Measurements from ENCODE around the gene HSD17B4.
"Not testable (repeated sequence)": the region's sequence is repeated elsewhere in the genome, so short reads cannot be mapped to it uniquely, and the experiment has no call there.

Gene HSD17B4

DNA sequence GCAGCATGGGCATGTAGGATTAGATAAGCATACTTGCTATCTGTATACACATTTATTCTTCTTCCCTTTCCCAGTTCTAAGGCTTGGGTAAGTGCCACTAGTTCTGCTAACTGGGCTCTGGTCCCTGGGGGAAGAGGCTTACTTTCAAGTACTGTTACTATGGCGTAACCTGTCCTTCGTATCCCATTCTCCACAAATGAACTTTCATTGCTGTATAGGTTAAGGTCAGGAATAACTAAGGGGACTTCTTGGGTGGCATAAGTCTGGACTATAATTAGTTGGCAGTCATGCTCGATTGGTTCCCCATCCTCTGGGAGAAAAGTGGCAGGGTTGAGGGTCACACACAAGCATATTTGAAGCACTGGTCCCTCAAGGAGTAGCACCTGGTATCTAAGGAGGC, 23.7 kb upstream of the HSD17B4 start:
- not testable (repeated sequence) for DNase-seq (ENCODE audit: low read depth in 2 of 3, low spot score in 2 of 3)

DNA sequence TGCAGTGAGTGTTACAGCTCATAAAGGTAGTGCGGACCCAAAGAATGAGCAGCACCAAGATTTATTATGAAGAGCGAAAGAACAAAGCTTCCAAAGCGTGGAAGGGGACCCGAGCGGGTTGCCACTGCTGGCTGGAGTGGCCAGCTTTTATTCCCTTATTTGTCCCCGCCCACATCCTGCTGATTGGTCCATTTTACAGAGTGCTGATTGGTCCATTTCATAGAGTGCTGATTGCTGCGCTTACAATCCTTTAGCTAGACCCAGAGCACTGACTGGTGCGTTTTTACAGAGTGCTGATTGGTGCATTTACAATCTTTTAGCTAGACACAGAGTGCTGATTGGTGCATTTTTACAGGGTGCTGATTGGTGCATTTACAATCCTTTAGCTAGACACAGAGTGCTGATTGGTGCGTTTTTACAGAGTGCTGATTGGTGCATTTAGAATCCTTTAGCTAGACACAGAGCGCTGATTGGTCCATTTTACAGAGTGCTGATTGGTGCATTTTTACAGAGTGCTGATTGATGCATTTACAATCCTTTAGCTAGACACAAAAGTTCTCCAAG, 19.5 kb upstream of the HSD17B4 start:
- DNase-seq (ENCODE audit: low read depth in 2 of 3, low spot score in 2 of 3) = not testable (repeated sequence)

DNA sequence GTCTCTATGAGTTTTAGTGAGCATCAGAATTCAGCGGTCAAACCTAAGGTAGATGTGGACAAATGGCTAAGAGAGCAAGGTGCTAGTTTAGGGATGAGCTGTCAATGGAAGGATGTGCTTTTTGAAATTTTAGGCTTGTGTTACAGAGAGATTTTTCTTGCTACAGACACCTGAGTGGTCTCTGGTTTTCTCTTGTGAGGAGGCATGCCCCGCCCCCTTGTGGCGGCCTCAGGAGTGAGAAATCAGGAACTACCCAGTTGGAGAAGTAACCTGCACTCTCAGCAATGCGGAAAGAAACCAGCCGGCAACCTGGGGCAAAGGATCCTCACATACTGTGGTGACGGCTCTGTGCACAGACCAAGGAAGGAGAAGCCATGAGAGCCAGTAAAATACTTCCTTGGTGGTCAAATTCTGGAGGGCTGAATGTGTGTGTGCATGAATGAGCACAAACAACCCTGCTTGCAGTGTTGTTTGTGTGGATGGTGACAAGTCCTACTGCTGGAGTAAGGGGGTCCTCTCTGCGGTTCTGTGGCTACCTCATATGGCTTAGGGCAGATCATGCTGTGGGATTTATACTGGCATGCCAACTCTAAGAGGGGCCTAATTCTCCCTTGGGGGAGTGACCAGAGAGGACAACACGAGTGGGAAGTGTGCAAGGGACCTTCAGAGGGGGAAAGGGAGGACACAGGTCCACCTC, 16.7 kb upstream of the HSD17B4 start:
- peak; percentile 32 to 39 (median 39) for DNase-seq (ENCODE audit: low read depth in 2 of 3, low spot score in 2 of 3)

DNA sequence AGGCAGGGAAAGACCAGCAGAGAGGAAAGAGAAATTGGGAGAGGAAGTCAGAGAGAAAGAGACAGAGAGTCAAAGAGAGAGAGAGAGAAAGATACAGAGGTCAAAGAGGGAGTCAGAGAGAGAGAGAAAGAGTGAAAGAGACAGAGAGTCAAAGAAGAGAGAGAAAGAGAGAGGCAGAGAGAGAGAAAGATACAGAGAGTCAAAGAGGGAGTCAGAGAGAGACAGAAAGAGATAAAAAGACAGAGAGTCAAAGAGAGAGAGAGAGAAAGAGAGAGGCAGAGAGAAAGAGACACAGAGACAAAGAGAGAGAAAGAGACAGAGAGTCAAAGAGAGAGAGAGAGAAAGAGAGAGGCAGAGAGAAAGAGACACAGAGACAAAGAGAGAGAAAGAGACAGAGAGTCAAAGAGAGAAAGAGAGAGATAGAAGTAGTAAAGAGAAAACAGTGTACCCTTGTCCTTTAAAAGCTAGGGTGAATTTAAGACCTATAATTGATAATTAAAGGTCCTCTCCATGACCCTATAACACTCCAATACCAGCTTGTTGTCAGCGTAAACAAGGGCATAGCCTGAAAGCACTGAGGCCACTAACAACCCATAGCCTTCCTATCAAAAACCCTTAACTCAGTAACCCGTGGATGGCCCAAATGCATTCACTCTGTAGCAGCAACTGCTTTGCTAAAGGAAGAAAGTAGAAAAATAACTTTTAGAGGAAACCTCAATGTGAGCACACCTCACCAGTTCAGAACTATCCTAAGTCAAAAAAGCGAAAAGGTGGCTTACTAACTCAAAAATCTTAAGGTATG, 14.3 kb upstream of the HSD17B4 start:
- DNase-seq (ENCODE audit: low read depth in 2 of 3, low spot score in 2 of 3) = not testable (repeated sequence)

DNA sequence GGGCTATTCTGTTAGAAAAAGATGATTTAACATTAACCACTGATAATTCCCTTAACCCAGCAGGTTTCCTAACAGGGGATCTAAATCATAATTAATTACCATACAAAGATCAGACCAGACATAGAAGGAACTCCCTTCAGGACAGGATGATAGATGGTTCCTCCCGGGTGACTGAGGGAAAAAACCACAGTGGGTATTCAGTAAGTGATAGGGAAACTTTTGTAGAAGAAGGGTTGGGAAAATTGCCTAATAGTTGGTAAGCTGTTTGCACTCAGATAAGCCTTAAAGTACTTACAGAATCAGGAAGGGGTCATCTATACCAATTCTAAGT, 13.7 kb upstream of the HSD17B4 start:
- not testable (repeated sequence) for DNase-seq (ENCODE audit: low read depth in 2 of 3, low spot score in 2 of 3)

DNA sequence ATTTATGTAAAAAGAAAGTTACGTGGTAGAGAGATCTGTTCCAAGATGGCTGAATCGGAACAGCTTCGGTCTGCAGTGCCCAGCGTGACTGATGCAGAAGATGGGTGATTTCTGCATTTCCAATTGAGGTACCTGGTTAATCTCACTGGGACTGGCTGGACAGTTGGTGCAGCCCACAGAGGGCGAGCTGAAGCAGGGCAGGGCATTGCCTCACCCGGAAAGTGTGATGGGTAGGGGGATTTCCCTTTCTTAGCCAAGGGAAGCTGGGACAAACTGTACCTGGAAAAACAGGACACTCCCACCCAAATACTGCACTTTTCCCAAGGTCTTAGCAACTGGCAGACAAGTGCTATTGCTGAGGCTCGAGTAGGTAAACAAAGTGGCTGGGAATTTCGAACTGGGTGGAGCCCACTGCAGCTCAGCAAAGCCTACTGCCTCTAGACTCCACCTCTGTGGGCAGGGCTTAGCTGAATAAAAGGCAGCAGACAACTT, 13.1 kb upstream of the HSD17B4 start:
- DNase-seq (ENCODE audit: low read depth in 2 of 3, low spot score in 2 of 3) = no peak

DNA sequence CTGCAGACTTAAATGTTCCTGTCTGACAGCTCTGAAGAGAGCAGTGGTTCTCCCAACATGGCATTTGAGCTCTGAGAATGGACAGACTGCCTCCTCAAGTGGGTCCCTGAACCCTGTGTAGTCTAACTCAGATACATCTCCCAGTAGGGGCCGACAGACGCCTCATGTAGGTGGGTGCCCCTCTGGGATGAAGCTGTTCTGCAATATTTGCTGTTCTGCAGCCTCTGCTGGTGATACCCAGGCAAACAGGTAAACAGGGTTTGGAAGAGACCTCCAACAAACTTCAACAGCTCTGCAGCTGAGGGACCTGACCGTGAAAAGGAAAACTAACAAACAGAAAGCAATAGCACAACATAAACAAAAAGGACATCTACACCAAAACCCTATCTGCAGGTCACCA, 12.7 kb upstream of the HSD17B4 start:
- DNase-seq (ENCODE audit: low read depth in 2 of 3, low spot score in 2 of 3) = not testable (repeated sequence)

DNA sequence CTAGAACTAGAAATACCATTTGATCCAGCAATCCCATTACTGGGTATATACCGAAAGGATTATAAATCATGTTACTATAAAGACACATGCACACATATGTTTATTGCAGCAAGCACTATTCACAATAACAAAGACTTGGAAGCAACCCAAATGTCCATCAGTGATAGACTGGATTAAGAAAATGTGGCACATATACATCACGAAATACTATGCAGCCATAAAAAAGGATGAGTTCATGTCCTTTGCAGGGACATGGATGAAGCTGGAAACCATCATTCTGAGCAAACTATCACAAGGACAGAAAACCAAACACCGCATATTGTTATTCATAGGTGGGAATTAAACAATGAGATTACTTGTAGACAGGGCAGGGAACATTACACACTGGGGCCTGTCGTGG, 7.7 kb upstream of the HSD17B4 start:
- DNase-seq (ENCODE audit: low read depth in 2 of 3, low spot score in 2 of 3) = not testable (repeated sequence)

DNA sequence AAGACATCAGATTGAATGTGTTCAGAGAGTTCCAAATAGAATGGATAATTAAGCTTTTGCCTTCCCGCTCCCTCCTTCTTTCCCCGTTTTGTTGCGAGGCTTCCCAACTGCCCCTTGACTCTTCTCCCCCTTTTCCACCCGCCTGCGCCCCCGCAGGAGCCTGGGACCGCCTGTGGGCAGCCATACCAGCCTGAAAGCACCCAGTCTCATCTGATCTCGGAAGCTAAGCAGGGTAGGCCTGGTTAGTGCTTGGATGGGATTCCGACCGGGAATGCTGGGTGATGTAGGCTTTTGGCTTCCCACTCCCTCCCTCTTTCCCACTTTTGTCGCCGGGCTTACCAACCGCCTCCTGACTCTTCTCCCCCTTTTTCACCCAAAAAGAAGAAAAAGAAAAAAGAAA, 6.8 kb upstream of the HSD17B4 start:
- no peak for DNase-seq (ENCODE audit: low read depth in 2 of 3, low spot score in 2 of 3)

DNA sequence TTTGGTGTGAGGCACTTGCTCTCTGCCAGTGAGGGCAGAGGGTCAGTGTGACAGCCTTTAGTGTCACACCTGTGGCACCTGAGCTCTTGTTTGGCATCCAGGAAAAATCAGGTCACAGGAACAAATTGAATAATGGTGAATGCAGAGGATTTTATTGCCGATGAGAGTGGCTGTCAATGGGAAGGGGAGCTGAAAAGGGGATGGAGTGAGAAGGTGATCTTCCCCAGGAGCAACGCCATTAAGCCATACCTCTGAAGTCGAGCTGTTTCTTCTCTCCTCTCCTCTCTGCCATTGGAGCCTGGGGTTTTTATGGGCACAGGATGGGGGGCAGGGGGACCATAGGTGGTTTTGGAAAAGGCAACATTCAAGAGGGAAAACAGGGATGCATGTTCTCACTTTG, 2.4 kb upstream of the HSD17B4 start:
- DNase-seq (ENCODE audit: low read depth in 2 of 3, low spot score in 2 of 3) = no peak

DNA sequence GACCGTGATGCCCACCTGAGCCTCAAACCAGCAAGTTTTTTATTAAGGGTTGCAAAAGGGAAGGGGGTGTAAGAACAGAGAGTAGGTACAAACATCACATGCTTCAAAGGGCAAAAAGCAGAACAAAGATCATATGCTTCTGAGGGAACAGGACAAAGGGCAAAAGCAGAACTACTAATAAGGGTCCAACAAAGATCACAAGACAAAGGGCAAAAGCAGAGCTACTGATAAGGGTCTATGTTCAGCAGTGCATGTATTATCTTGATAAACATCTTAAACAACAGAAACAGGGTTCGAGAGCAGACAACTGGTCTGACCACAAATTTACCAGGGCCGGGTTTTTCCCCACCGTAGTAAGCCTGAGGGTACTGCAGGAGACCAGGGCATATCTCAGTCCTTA, 1.7 kb upstream of the HSD17B4 start:
- DNase-seq (ENCODE audit: low read depth in 2 of 3, low spot score in 2 of 3) = not testable (repeated sequence)

DNA sequence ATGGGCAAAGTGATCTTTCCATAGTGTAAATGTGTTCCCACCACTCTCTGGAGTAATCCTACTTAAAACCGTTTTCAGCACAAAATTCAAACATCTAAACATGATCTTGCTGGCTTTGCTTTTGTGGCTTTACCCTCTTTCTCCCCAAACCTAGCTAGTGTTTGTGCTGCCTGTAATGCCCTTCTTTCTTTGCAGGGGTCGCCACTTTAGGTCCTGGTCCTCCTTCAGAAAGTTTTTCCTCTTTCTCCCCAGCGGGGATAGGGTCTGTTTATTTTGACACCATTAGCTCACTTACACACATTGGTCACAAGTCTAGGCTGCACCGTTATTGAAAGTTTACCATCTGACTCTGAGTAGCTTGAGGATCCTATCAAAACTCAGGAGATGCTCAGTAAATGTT, 736 bp upstream of the HSD17B4 start:
- DNase-seq (ENCODE audit: low read depth in 2 of 3, low spot score in 2 of 3) = no peak

DNA sequence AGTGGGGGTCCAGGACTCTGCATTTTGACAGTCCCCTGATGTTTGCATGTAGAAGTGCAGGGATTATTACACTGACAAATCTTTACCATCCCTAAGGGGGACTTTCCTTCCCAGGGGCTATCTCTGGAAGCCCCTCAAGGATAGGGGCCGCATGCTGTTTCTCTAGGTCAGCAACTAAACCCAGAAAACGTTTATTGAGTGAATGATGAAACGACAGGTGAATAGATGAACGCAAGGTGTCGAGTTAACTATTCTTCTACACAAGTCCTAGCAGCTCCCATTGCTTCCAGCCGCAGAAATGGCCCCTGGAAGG, 281 bp upstream of the HSD17B4 start:
- no peak for DNase-seq (ENCODE audit: low read depth in 2 of 3, low spot score in 2 of 3)

DNA sequence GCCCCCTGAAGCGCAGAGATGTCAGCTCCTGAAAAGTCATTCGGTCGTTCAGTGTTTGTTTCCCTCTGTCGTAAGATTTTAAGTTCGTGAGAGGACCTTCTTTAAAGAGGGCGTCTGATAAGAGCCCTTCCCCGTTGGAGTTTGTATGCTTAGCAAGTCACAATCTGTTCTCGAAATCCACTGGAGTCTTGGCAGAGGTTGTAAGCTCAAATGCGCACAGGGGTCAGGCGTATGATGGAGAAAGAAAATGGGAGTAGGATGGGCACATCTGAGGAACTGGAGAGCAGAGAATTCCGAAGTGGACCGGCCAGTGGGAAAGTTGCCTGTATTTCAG, 710 bp downstream of the HSD17B4 start:
- no peak for DNase-seq (ENCODE audit: low read depth in 2 of 3, low spot score in 2 of 3)

DNA sequence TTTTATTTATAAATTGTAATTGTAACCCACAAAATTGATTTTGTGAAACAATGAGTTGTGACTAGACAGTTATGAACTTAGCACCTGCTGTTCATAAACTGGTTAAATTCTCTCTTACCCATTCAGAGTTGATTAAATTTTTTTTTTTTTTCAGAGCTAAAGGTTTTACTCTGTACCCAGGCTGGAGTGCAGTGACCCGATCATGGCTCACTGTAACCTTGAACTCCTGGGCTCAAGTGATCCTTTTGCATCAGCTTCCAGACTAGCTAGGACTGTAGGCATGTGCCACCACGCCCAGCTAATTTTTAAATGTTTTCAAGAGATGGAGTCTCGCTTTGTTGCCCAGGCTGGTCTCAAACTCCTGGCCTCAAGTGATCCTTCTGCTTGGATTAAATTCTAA, 1.9 kb downstream of the HSD17B4 start:
- DNase-seq (ENCODE audit: low read depth in 2 of 3, low spot score in 2 of 3) = no peak

DNA sequence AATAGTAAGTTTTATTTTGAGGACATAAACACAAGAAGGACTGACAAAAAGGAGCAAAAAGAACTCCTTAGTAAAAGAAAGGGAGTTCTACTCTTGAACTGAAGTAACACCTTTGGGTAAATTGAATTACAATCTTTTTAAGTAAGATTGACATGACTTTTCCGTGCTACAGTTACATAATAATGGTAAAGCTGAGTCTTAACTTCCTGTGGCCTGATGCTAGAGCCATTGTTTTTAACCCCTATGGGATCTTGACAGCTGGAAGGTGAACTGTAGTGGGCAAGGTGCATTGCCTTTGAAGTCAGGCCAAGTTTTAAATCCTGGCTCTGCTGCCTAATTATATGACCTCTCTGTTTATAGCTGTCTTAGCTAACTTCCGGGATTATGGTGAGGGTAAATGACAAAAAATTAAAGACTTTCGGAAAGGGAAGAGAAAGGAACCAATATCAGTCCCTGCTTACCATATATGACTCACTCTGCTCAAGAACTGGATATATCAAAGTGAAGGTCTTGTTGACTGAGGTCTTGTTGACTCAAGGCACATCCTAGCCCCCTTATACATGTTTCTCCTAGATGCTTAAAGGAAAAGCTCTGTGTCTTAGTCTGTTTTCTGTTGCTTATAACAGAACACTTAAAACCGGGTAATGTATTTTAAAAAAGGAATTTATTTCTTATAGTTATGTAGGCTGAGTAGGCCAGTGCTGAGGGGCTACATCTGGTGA, 6.8 kb downstream of the HSD17B4 start:
- DNase-seq (ENCODE audit: low read depth in 2 of 3, low spot score in 2 of 3) = no peak

DNA sequence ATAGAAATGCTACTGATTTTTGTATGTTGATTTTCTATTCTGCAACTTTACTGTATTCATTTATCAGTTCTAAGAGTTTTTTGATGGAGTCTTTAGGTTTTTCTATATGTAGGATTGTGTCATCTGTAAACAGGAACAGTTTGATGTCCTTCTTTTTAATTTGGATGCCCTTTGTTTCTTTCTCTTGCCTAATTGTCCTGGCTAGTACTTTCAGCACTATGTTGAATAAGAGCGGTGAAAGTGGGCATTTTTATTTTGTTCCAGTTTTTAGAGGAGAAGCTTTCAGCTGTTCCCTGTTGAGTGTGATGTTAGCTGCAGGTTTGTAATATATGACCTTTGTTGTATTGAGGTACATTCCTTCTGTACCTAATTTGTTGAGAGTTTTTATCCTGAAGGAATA, 13.3 kb downstream of the HSD17B4 start:
- no peak for DNase-seq (ENCODE audit: low read depth in 2 of 3, low spot score in 2 of 3)

DNA sequence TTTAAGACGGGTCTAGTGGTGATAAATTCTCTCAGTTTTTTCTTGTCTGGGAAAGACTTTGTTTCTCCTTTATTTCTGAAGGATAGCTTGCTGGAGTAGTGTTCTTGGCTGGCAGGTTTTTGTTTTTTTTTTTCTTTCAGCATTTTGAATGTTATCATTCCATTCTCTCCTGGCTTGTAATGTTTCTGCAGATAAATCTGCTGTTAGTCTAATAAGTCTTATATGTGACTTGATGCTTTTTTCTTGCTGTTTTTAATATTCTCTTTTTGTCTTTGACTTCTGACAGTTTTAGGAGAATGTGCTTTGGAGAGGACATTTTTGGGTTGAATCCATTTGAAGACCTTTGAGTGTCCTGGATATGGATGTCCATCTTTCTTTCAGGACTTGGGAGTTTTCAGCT, 16.0 kb downstream of the HSD17B4 start:
- DNase-seq (ENCODE audit: low read depth in 2 of 3, low spot score in 2 of 3) = no peak

DNA sequence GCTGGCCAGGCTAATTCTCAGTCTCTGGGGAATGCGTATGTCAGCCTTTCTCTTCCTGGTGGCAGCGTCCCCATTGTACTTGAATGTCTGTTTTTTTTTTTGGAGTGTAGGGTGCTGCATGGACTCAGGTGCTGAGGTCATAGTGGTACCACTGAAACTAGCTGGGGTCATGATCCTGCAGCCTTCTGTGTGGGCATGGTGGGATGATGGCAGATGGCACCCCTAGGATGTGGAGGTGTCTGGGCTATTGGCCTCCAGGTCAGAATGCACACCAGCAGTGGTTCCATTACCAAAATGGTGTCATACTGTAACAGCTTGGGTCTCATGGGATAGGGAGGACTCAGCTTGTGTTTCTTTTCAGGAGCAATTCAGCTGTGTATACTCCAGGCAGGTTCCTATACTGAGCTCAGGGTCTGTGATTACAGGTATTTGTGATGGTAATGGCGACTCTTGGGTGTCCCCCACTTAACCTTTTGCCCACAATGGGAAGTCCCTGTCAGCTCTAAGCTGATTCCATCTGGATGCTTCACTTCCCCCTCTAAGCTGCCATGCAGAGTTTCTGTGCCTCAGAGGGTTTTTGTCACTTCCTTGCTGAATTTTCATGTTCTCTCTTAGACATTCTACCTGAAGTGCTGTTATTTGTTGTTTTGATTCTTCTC, 17.9 kb downstream of the HSD17B4 start:
- no peak for DNase-seq (ENCODE audit: low read depth in 2 of 3, low spot score in 2 of 3)

DNA sequence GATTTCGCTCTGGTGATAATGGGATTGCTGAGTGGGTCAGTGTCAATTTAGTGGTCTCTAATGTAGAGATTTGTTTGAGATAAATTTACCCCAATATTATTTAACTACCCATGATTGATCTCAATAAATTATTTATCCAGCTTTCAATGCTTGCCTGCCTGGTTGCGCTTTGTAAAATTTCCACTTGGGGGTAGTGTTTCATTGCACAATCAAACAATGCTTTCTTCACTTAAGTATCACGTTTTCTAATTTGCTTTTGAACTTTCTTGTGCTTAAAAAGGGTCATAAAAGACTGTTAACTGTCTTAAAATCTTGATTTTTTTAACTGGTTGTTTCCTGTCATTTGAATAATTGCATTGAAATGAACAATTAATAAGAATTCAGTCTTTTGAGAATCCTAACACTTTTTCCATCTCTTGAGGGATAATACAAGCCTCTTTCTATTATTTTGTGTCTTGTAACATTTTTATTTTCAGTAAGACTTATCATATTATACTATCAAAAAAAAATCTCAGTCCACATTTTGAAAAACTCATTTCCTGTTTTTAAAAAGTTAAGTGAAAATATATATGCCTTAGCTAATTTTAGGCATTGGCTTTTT, 18.7 kb downstream of the HSD17B4 start:
- no peak for DNase-seq (ENCODE audit: low read depth in 2 of 3, low spot score in 2 of 3)

DNA sequence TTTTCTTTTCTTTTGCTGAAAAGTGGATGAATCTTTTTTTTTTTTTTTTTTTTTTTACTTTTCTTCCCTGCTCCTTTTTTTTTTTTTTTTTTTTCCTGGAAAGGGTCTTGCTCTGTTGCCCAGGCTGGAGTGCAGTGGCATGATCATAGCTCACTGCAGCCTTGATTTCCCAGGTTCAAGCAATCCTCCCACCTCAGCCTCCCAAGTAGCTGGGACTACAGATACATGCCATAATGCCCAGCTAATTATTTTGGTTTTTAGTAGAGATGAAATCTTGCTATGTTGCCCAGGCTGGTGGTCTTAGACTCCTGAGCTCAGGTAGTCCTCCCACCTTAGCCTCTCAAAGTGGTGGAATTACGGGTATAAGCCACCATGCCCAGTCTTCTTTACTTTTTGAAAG, 20.9 kb downstream of the HSD17B4 start:
- no peak for DNase-seq (ENCODE audit: low read depth in 2 of 3, low spot score in 2 of 3)

Data from activated CD8-positive, alpha-beta memory T cell treated with anti-CD3 and anti-CD28 coated beads for 48 hours (primary cell).